ENCODE measurements around the gene LYPD6.

Gene LYPD6

GRCh38 chr2:149353421-149353820, 23.0 kb downstream of the LYPD6 start:
- Mint-ChIP-seq H3K36me3 (ENCODE audit: low read depth) (no peaks in the 10 kb centered on the region), H3K9me3 (no peaks in the 10 kb centered on the region), H3K4me1 (no peaks in the 10 kb centered on the region), H3K27ac (no peak overlapping the region), H3K4me3 (no peak overlapping the region), H3K27me3 (ENCODE audit: low read depth, poor library complexity) (no peaks in the 10 kb centered on the region)
- no peak for DNase-seq
- TF ChIP-seq CTCF (IDR thresholded peaks at IDR 0.05), result no peak

GRCh38 chr2:149355716-149356422, 25.5 kb downstream of the LYPD6 start:
- DNase-seq, result no peak
- Mint-ChIP-seq H3K9me3 (peaks cover 4% of the 10 kb centered on the region), H3K36me3 (ENCODE audit: low read depth) (peaks cover 5% of the 10 kb centered on the region), H3K27ac (no peak overlapping the region), H3K4me3 (no peak overlapping the region), H3K4me1 (no peaks in the 10 kb centered on the region), H3K27me3 (ENCODE audit: low read depth, poor library complexity) (no peaks in the 10 kb centered on the region)
- TF ChIP-seq CTCF (IDR thresholded peaks at IDR 0.05), result no peak

GRCh38 chr2:149357058-149357457, 26.7 kb downstream of the LYPD6 start:
- Mint-ChIP-seq H3K4me3 (no peak overlapping the region), H3K36me3 (ENCODE audit: low read depth) (peaks cover 14% of the 10 kb centered on the region), H3K9me3 (peaks cover 12% of the 10 kb centered on the region), H3K4me1 (no peaks in the 10 kb centered on the region), H3K27ac (no peak overlapping the region), H3K27me3 (ENCODE audit: low read depth, poor library complexity) (peaks cover 3% of the 10 kb centered on the region)
- no peak for TF ChIP-seq CTCF (IDR thresholded peaks at IDR 0.05)
- no peak for DNase-seq

- Mint-ChIP-seq H3K27ac (no peak overlapping the region), H3K4me1 (no peaks in the 10 kb centered on the region), H3K4me3 (no peak overlapping the region), H3K9me3 (peaks cover 12% of the 10 kb centered on the region), H3K36me3 (ENCODE audit: low read depth) (peaks cover 18% of the 10 kb centered on the region), H3K27me3 (ENCODE audit: low read depth, poor library complexity) (peaks cover 3% of the 10 kb centered on the region)
- TF ChIP-seq CTCF (IDR thresholded peaks at IDR 0.05), result no peak
- no peak for DNase-seq
These were observed 29.7 kb downstream of the LYPD6 start for GRCh38 chr2:149360106-149360505.

- Mint-ChIP-seq H3K27me3 (ENCODE audit: low read depth, poor library complexity) (peaks cover 6% of the 10 kb centered on the region), H3K27ac (no peak overlapping the region), H3K4me3 (no peak overlapping the region), H3K36me3 (ENCODE audit: low read depth) (peaks cover 48% of the 10 kb centered on the region), H3K4me1 (peaks cover 4% of the 10 kb centered on the region), H3K9me3 (peaks cover 23% of the 10 kb centered on the region)
- TF ChIP-seq CTCF (IDR thresholded peaks at IDR 0.05), result no peak
- DNase-seq, result no peak
These were observed 33.6 kb downstream of the LYPD6 start for GRCh38 chr2:149363958-149364357.

- no peak overlapping the region for H3K27ac Mint-ChIP-seq
- H3K27me3 Mint-ChIP-seq (ENCODE audit: low read depth, poor library complexity), result peaks cover 6% of the 10 kb centered on the region
- DNase-seq, result no peak
These were observed 34.5 kb downstream of the LYPD6 start for GRCh38 chr2:149364839-149365238.

More at GRCh38 chr2:149364839-149365238, 34.5 kb downstream of the LYPD6 start:
- Mint-ChIP-seq H3K36me3 (ENCODE audit: low read depth) (peaks cover 55% of the 10 kb centered on the region), H3K4me1 (peaks cover 4% of the 10 kb centered on the region), H3K4me3 (no peak overlapping the region), H3K9me3 (peaks cover 23% of the 10 kb centered on the region)
- TF ChIP-seq CTCF (IDR thresholded peaks at IDR 0.05), result no peak
